Astrocyte (in vitro differentiated cells and primary cell): ENCODE measurements around the gene ELP6. TPM values are rescaled to one million over a fixed set of nuclear protein-coding genes. Genes with fewer than 3 reads are reported as not detected.
A peak's percentile ranks its signal among the peaks of the same experiment; 100 is the strongest.

Source experiments
- DNase-seq: peaks from one replicate; pipeline ENCODE4 v3.0.0-alpha.2; 2010; ENCODE audit warnings: low read depth
- FAIRE-seq: peaks from 2 replicates; lab custom pipeline; 2011; peaks lifted over from hg19 to GRCh38; lab: Jason Lieb, UNC
- H2AFZ ChIP-seq: 2 replicates; pipeline ENCODE4 v1.6.0; 2012; ENCODE audit warnings: low read depth, low read length, inconsistent platforms
- H3K27ac ChIP-seq: 2 replicates; pipeline ENCODE4 v1.5.1; 2011; ENCODE audit warnings: low read depth, low read length, inconsistent platforms
- H3K27me3 ChIP-seq: 2 replicates; pipeline ENCODE4 v1.6.0; 2011; ENCODE audit warnings: low read length, inconsistent platforms; ENCODE audit not compliant: insufficient read depth
- H3K36me3 ChIP-seq: 2 replicates; pipeline ENCODE4 v1.5.1; 2011; ENCODE audit warnings: low read length, inconsistent platforms; ENCODE audit not compliant: insufficient read depth
- H3K4me1 ChIP-seq: 2 replicates; pipeline ENCODE4 v1.5.1; 2011; ENCODE audit warnings: low read length, inconsistent platforms; ENCODE audit not compliant: insufficient read depth
- H3K4me2 ChIP-seq: 2 replicates; pipeline ENCODE4 v1.6.0; 2012; ENCODE audit warnings: low read length, inconsistent platforms
- H3K4me3 ChIP-seq: 2 replicates; pipeline ENCODE4 v1.5.1; 2011; ENCODE audit warnings: low read depth, mild to moderate bottlenecking, low read length, inconsistent platforms; ENCODE audit not compliant: insufficient read depth
- H3K79me2 ChIP-seq: 2 replicates; pipeline ENCODE4 v1.6.0; 2012; ENCODE audit warnings: mild to moderate bottlenecking, low read length, inconsistent platforms; ENCODE audit not compliant: insufficient read depth
- H3K9ac ChIP-seq: 2 replicates; pipeline ENCODE4 v1.6.0; 2012; ENCODE audit warnings: mild to moderate bottlenecking, low read length, inconsistent platforms
- H3K9me3 ChIP-seq: 2 replicates; pipeline ENCODE4 v1.5.1; 2012; ENCODE audit warnings: low read depth, mild to moderate bottlenecking, low read length, inconsistent platforms; ENCODE audit not compliant: insufficient read depth
- H4K20me1 ChIP-seq: 2 replicates; pipeline ENCODE4 v1.6.0; 2012; ENCODE audit warnings: low read length, inconsistent platforms; ENCODE audit not compliant: insufficient read depth
- H3K27ac Mint-ChIP-seq: one replicate; pipeline ENCODE4 v1.8.0; 2021; ENCODE audit warnings: mild to moderate bottlenecking, mixed read lengths; ENCODE audit not compliant: unreplicated experiment
- H3K27me3 Mint-ChIP-seq: one replicate; pipeline ENCODE4 v1.8.0; 2021; ENCODE audit warnings: low read depth, mixed read lengths; ENCODE audit not compliant: unreplicated experiment
- H3K36me3 Mint-ChIP-seq: one replicate; pipeline ENCODE4 v1.8.0; 2021; ENCODE audit warnings: low read depth, mixed read lengths; ENCODE audit not compliant: unreplicated experiment
- H3K4me1 Mint-ChIP-seq: one replicate; pipeline ENCODE4 v1.8.0; 2021; ENCODE audit warnings: low read depth, mixed read lengths; ENCODE audit not compliant: unreplicated experiment
- H3K4me3 Mint-ChIP-seq: one replicate; pipeline ENCODE4 v1.8.0; 2021; ENCODE audit warnings: mild to moderate bottlenecking, moderate library complexity, mixed read lengths; ENCODE audit not compliant: unreplicated experiment
- H3K9me3 Mint-ChIP-seq: one replicate; pipeline ENCODE4 v1.8.0; 2021; ENCODE audit warnings: mild to moderate bottlenecking, mixed read lengths; ENCODE audit not compliant: unreplicated experiment
- EZH2 ChIP-seq: IDR thresholded peaks from 2 replicates; pipeline ENCODE4 v1.6.1; 2012; ENCODE audit warnings: mild to moderate bottlenecking, low read length, inconsistent platforms; ENCODE audit not compliant: insufficient read depth
- total RNA-seq: library from RNA; stranded (reverse); gene quantifications from 2 replicates; pipeline ENCODE4 v1.2.1, GENCODE V29; 2021
- TF ChIP-seq, protein P1 (sequence below): IDR thresholded peaks from 2 replicates; pipeline ENCODE4 v1.5.1; 2011; ENCODE audit warnings: low read depth, mild to moderate bottlenecking, inconsistent platforms, low read length, moderate library complexity; ENCODE audit not compliant: insufficient read depth

Gene ELP6
- total RNA-seq, 1 donor from 2014 or later = 27.6 TPM

DNA sequence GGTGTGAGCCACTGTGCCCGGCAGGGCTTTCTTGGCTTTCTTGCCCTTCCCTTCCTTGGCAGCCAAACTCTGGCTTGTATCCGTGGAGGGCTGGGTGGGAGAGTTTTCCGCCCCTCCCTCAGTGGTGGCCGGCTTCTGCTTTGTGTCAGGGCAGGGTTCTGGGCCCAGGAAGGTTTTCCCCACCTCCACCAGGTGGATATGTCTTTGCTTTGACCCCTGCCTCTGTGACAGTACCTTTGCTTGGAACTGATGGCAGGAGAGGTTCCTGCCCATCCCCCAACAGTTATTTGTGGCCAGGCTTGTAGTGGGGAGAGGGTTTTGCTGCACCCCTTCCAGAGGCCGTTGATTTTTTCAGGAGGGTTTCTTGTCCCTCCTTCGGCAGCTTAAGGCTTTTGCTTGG lies 40.8 kb upstream of the ELP6 start:
- Histone ChIP-seq H4K20me1 (no peaks in the 10 kb centered on the region), H3K27ac (no peak overlapping the region), H2AFZ (no peak overlapping the region), H3K4me2 (no peak overlapping the region), H3K9me3 (peaks cover 6% of the 10 kb centered on the region), H3K36me3 (no peaks in the 10 kb centered on the region), H3K4me1 (no peaks in the 10 kb centered on the region), H3K9ac (no peak overlapping the region), H3K4me3 (no peak overlapping the region), H3K79me2 (no peaks in the 10 kb centered on the region), H3K27me3 (no peaks in the 10 kb centered on the region)
- FAIRE-seq = no peak
- H3K27ac Mint-ChIP-seq = no peak overlapping the region
- H3K36me3 Mint-ChIP-seq = no peaks in the 10 kb centered on the region
- peaks cover 10% of the 10 kb centered on the region for H3K27me3 Mint-ChIP-seq
- DNase-seq = no peak
- TF ChIP-seq, protein P1, sequence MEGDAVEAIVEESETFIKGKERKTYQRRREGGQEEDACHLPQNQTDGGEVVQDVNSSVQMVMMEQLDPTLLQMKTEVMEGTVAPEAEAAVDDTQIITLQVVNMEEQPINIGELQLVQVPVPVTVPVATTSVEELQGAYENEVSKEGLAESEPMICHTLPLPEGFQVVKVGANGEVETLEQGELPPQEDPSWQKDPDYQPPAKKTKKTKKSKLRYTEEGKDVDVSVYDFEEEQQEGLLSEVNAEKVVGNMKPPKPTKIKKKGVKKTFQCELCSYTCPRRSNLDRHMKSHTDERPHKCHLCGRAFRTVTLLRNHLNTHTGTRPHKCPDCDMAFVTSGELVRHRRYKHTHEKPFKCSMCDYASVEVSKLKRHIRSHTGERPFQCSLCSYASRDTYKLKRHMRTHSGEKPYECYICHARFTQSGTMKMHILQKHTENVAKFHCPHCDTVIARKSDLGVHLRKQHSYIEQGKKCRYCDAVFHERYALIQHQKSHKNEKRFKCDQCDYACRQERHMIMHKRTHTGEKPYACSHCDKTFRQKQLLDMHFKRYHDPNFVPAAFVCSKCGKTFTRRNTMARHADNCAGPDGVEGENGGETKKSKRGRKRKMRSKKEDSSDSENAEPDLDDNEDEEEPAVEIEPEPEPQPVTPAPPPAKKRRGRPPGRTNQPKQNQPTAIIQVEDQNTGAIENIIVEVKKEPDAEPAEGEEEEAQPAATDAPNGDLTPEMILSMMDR = no peak
- TF ChIP-seq EZH2 = no peak
- H3K4me1 Mint-ChIP-seq = no peaks in the 10 kb centered on the region
- H3K9me3 Mint-ChIP-seq = peaks cover 4% of the 10 kb centered on the region
- H3K4me3 Mint-ChIP-seq = no peak overlapping the region

GRCh38 chr3:47553407-47553806 lies 39.9 kb upstream of the ELP6 start:
- TF ChIP-seq, protein P1 = no peak
- no peak for TF ChIP-seq EZH2
- no peaks in the 10 kb centered on the region for H3K36me3 Mint-ChIP-seq
- H3K9me3 Mint-ChIP-seq = peaks cover 4% of the 10 kb centered on the region
- no peak overlapping the region for H3K4me2 ChIP-seq
- DNase-seq (no peak), FAIRE-seq (no peak)
- H3K27me3 ChIP-seq = peaks cover 4% of the 10 kb centered on the region
- no peak overlapping the region for H3K9ac ChIP-seq
- H3K9me3 ChIP-seq = peaks cover 6% of the 10 kb centered on the region
- no peaks in the 10 kb centered on the region for H3K4me1 ChIP-seq
- H3K36me3 ChIP-seq = no peaks in the 10 kb centered on the region
- H3K4me3 Mint-ChIP-seq = no peak overlapping the region
- H2AFZ ChIP-seq = peak overlapping the region; percentile 41
- peaks cover 9% of the 10 kb centered on the region for H3K27me3 Mint-ChIP-seq
- no peak overlapping the region for H3K27ac Mint-ChIP-seq
- H3K79me2 ChIP-seq = no peaks in the 10 kb centered on the region
- H4K20me1 ChIP-seq = no peaks in the 10 kb centered on the region
- H3K4me3 ChIP-seq = no peak overlapping the region
- H3K4me1 Mint-ChIP-seq = no peaks in the 10 kb centered on the region
- H3K27ac ChIP-seq = no peak overlapping the region

- no peak overlapping the region for H3K9ac ChIP-seq
- H3K79me2 ChIP-seq = no peaks in the 10 kb centered on the region
- no peaks in the 10 kb centered on the region for H3K4me1 ChIP-seq
- Mint-ChIP-seq H3K27me3 (peaks cover 15% of the 10 kb centered on the region), H3K36me3 (no peaks in the 10 kb centered on the region), H3K4me3 (no peak overlapping the region), H3K4me1 (peaks cover 6% of the 10 kb centered on the region), H3K27ac (no peak overlapping the region), H3K9me3 (no peaks in the 10 kb centered on the region)
- FAIRE-seq = no peak
- H4K20me1 ChIP-seq = no peaks in the 10 kb centered on the region
- DNase-seq = peak; percentile 69
- H3K4me2 ChIP-seq = peak overlapping the region; percentile 10
- H3K9me3 ChIP-seq = no peaks in the 10 kb centered on the region
- TF ChIP-seq, protein P1 = no peak
- H3K4me3 ChIP-seq = no peak overlapping the region
- no peaks in the 10 kb centered on the region for H3K27me3 ChIP-seq
- H3K36me3 ChIP-seq = no peaks in the 10 kb centered on the region
- H3K27ac ChIP-seq = no peak overlapping the region
- peak overlapping the region; percentile 54 for H2AFZ ChIP-seq
Observed at GRCh38 chr3:47542471-47543173, 29.1 kb upstream of the ELP6 start.
